ENCODE measurements around the gene CCBE1. TPM values are rescaled to one million over a fixed set of nuclear protein-coding genes. Genes with fewer than 3 reads are reported as not detected.

Gene CCBE1
- total and polyA plus RNA-seq, 9 donors: 2.4 to 5.5 (median 3.4) TPM

- no CpG with 5 or more reads among the region's 3 CpGs for WGBS (ENCODE audit: insufficient coverage)
- no peaks in the 10 kb centered on the region for H3K36me3 ChIP-seq (ENCODE audit: control insufficient read depth, insufficient read depth, low read length)
- no peak overlapping the region for H3K27ac ChIP-seq (ENCODE audit: low read length)
- H3K9me3 ChIP-seq (replicated peaks; ENCODE audit: control insufficient read depth, low read depth, low read length): no peaks in the 10 kb centered on the region
- peaks cover 17% of the 10 kb centered on the region for H3K4me1 ChIP-seq (ENCODE audit: control insufficient read depth, insufficient read depth, low read length)
- no peak for DNase-seq
- H3K27me3 ChIP-seq (ENCODE audit: control insufficient read depth, insufficient read depth, low read length): peaks cover 30% of the 10 kb centered on the region
- H3K4me3 ChIP-seq (ENCODE audit: low read length): no peak overlapping the region
Measured at GRCh38 chr18:59701272-59701671, 4.0 kb upstream of the CCBE1 start.

DNA sequence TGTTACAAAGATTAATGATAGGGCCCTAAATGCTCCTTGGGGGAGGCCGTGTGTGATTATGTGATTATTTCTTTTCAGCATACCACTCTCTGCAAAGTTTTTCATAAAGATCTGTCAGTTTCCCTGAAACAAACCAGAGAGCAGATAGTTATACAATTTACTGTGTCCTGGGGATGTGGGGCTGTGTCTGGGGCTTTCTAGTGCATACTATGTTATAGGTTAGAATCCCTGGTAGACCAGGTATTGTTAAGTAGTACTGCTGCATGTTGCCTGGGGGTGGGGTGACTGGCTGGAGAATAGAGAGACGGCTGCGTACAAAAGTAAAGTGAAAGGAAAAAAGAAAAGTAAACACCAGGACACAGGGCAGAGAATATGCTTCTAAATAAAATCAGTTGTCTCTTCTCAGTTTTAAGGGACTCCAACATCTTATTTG is 3.3 kb upstream of the CCBE1 start:
- Histone ChIP-seq H3K4me3 (ENCODE audit: low read length) (no peak overlapping the region), H3K27ac (ENCODE audit: low read length) (no peak overlapping the region), H3K4me1 (ENCODE audit: control insufficient read depth, insufficient read depth, low read length) (peaks cover 20% of the 10 kb centered on the region), H3K27me3 (ENCODE audit: control insufficient read depth, insufficient read depth, low read length) (peaks cover 36% of the 10 kb centered on the region), H3K36me3 (ENCODE audit: control insufficient read depth, insufficient read depth, low read length) (no peaks in the 10 kb centered on the region), H3K9me3 (replicated peaks; ENCODE audit: control insufficient read depth, low read depth, low read length) (no peaks in the 10 kb centered on the region)
- no CpG with 5 or more reads among the region's 3 CpGs for WGBS (ENCODE audit: insufficient coverage)
- DNase-seq: no peak

DNA sequence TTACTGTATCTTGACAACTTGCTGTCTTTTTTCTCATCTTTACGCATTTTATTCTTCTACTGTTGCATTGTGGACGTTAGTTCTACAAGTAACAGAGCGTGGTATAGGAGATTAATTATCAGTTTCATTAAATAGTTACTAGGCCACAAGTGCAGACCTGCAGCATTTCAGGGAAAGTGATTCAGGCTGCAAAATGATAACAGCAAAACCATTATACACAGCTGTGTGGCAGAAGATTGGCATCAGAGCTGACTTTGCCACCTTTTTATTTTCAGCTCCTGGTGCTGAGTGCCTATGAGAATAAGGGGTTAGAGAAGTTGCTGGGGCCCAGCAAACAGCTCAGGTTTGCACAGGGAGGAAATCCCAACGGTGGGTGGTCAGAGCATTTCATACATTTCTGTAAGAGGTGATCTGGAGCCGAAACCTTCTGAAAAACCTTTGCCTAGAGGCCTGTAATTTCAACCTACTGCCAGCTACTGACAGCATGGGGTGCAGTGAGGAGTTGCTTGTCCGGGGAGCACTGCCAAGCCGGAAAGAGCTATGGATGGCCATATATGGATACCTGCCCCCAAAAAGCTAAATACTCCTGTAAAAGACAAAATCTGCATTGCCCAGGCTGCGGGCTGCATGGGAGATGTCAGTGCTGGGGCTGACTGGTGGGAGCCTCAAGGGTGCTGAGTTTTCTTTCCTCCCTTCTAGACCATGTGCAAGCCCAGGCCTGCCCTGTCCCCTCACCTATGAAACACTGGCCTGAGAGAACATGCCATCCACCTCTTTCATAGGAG is 2.7 kb upstream of the CCBE1 start:
- Histone ChIP-seq H3K9me3 (replicated peaks; ENCODE audit: control insufficient read depth, low read depth, low read length) (no peaks in the 10 kb centered on the region), H3K27me3 (ENCODE audit: control insufficient read depth, insufficient read depth, low read length) (peaks cover 42% of the 10 kb centered on the region), H3K4me1 (ENCODE audit: control insufficient read depth, insufficient read depth, low read length) (peaks cover 20% of the 10 kb centered on the region), H3K4me3 (ENCODE audit: low read length) (no peak overlapping the region), H3K36me3 (ENCODE audit: control insufficient read depth, insufficient read depth, low read length) (no peaks in the 10 kb centered on the region), H3K27ac (ENCODE audit: low read length) (no peak overlapping the region)
- 67% methylated on average over 1 of the region's 8 CpGs for WGBS (ENCODE audit: insufficient coverage)
- DNase-seq: no peak

DNA sequence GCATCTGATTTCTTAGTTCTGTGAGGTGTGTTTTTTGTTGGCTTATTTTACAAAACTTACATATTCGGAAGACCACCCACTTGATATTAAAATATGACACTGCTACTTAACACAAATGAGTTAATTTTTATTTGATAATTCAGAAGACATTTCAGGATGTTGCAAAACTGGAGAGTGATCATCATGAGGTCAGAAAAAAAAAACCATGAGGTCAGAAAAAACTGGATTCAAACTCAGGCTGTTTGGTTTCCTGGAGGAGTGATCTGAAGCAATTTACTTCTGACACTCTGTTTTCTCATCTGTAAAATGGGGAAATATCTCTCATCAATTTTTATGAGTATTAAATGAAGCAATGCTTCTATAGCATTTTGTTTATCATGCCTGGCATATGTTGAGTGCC is 1.8 kb upstream of the CCBE1 start:
- Histone ChIP-seq H3K9me3 (replicated peaks; ENCODE audit: control insufficient read depth, low read depth, low read length) (no peaks in the 10 kb centered on the region), H3K4me3 (ENCODE audit: low read length) (no peak overlapping the region), H3K27ac (ENCODE audit: low read length) (no peak overlapping the region), H3K27me3 (ENCODE audit: control insufficient read depth, insufficient read depth, low read length) (peaks cover 42% of the 10 kb centered on the region), H3K36me3 (ENCODE audit: control insufficient read depth, insufficient read depth, low read length) (no peaks in the 10 kb centered on the region), H3K4me1 (ENCODE audit: control insufficient read depth, insufficient read depth, low read length) (peaks cover 20% of the 10 kb centered on the region)
- DNase-seq: no peak
- WGBS (ENCODE audit: insufficient coverage): no CpG with 5 or more reads among the region's 1 CpG

DNA sequence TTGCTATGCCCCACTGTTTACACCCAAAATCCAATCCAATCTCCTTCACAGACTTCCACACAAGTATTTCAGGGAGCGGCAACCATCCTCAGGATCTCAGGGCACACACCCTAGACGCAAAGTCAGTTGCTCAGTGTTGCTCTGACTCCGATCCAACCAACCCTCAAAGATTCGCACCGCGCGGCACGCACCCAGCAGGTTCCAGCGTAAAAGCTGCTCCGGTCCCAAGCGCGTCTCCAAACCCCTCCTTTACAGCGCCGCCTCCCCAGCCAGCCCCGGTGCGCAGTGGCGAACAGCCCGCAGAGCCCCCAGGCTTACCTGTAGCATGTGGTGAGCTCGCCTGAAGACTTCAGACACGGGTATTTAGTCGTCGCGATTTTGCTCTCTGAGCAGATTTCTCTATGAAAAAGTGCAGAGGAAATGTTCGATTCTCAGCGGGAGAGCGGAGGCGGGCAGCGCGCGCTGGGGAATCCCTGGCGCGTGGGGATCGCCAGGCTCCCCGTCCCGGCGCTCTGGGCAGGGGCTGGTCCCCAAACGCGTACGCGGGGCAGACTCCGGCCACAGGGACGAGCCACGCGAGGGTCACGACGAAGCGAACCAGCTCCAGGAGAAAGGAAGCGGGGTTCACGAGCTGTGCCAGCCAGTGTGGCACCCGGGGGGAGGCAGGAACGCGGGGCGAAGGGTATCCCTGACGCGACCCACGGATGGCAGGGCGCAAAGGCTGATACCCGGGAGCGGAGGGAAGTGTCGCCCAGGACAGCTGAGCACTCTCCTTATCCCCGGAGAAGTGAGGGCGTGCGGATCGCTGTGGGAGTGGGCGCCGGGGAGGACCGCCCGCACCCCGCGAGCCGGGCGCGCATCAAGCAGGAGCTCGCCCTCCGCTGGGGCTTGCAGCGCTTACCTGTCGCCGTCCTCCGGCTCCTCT is 650 bp downstream of the CCBE1 start:
- under 1% methylated on average over 79 of the region's 79 CpGs for WGBS (ENCODE audit: insufficient coverage)
- Histone ChIP-seq H3K27ac (ENCODE audit: low read length) (no peak overlapping the region), H3K36me3 (ENCODE audit: control insufficient read depth, insufficient read depth, low read length) (no peaks in the 10 kb centered on the region), H3K27me3 (ENCODE audit: control insufficient read depth, insufficient read depth, low read length) (peaks cover 49% of the 10 kb centered on the region), H3K4me3 (ENCODE audit: low read length) (peak overlapping the region; percentile 51), H3K4me1 (ENCODE audit: control insufficient read depth, insufficient read depth, low read length) (peaks cover 20% of the 10 kb centered on the region), H3K9me3 (replicated peaks; ENCODE audit: control insufficient read depth, low read depth, low read length) (no peaks in the 10 kb centered on the region)
- DNase-seq: peak; percentile 30

DNA sequence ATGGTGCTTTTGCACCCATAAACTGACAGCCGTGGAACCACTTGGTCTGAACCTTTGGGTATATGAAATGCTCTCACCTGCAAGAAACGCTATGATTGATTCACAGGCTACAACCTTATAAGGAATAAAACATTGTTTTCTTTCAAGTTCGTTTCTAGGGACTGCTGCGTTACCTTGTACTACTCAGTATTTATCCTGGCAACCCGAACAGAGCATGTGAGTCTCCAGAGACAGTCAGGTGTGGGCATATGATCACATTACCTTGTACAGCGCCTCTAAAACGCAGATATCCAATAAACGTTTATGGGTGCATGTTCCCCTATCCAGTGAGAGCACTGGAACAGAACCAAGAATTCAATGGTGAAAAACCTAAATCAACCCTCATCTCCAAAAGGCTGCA is 1.7 kb downstream of the CCBE1 start:
- Histone ChIP-seq H3K27ac (ENCODE audit: low read length) (no peak overlapping the region), H3K4me1 (ENCODE audit: control insufficient read depth, insufficient read depth, low read length) (peaks cover 20% of the 10 kb centered on the region), H3K9me3 (replicated peaks; ENCODE audit: control insufficient read depth, low read depth, low read length) (no peaks in the 10 kb centered on the region), H3K27me3 (ENCODE audit: control insufficient read depth, insufficient read depth, low read length) (peaks cover 51% of the 10 kb centered on the region), H3K4me3 (ENCODE audit: low read length) (no peak overlapping the region), H3K36me3 (ENCODE audit: control insufficient read depth, insufficient read depth, low read length) (no peaks in the 10 kb centered on the region)
- DNase-seq: no peak
- whole genome bisulfite sequencing (ENCODE audit: insufficient coverage): 68% methylated on average over 7 of the region's 8 CpGs

DNA sequence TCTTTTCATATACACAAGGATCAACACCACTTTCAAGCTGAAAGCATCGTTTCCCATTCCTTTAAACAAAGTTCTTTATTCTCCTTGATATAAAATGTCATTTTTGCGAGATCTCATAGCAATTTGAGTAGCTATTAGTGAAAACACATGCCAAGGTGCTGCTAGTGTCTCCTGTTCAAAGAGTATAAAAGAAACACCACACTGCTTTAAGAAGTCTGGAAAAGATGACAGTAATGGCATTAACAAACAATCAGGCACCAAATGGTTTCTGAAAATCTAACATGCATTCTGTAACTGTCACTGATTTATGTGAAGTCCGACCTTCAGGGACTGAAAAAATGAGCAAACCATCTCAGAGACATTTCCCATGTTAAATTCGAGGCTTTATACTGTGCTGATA is 2.4 kb downstream of the CCBE1 start:
- Histone ChIP-seq H3K4me1 (ENCODE audit: control insufficient read depth, insufficient read depth, low read length) (peaks cover 23% of the 10 kb centered on the region), H3K36me3 (ENCODE audit: control insufficient read depth, insufficient read depth, low read length) (no peaks in the 10 kb centered on the region), H3K9me3 (replicated peaks; ENCODE audit: control insufficient read depth, low read depth, low read length) (no peaks in the 10 kb centered on the region), H3K27ac (ENCODE audit: low read length) (no peak overlapping the region), H3K4me3 (ENCODE audit: low read length) (no peak overlapping the region), H3K27me3 (ENCODE audit: control insufficient read depth, insufficient read depth, low read length) (peaks cover 48% of the 10 kb centered on the region)
- no peak for DNase-seq
- no CpG with 5 or more reads among the region's 4 CpGs for WGBS (ENCODE audit: insufficient coverage)

- H3K36me3 ChIP-seq (ENCODE audit: control insufficient read depth, insufficient read depth, low read length): no peaks in the 10 kb centered on the region
- H3K27me3 ChIP-seq (ENCODE audit: control insufficient read depth, insufficient read depth, low read length): peaks cover 36% of the 10 kb centered on the region
- H3K4me1 ChIP-seq (ENCODE audit: control insufficient read depth, insufficient read depth, low read length): peaks cover 14% of the 10 kb centered on the region
- no peaks in the 10 kb centered on the region for H3K9me3 ChIP-seq (replicated peaks; ENCODE audit: control insufficient read depth, low read depth, low read length)
- WGBS (ENCODE audit: insufficient coverage): no CpG with 5 or more reads among the region's 4 CpGs
- peak; percentile 47 for DNase-seq
- no peak overlapping the region for H3K4me3 ChIP-seq (ENCODE audit: low read length)
- no peak overlapping the region for H3K27ac ChIP-seq (ENCODE audit: low read length)
Measured at GRCh38 chr18:59691996-59692395, 5.2 kb downstream of the CCBE1 start.

- peaks cover 4% of the 10 kb centered on the region for H3K4me1 ChIP-seq (ENCODE audit: control insufficient read depth, insufficient read depth, low read length)
- no peak overlapping the region for H3K4me3 ChIP-seq (ENCODE audit: low read length)
- peak; percentile 88 for DNase-seq
- peaks cover 26% of the 10 kb centered on the region for H3K27me3 ChIP-seq (ENCODE audit: control insufficient read depth, insufficient read depth, low read length)
- H3K27ac ChIP-seq (ENCODE audit: low read length): no peak overlapping the region
- H3K9me3 ChIP-seq (replicated peaks; ENCODE audit: control insufficient read depth, low read depth, low read length): no peaks in the 10 kb centered on the region
- no peaks in the 10 kb centered on the region for H3K36me3 ChIP-seq (ENCODE audit: control insufficient read depth, insufficient read depth, low read length)
Measured at GRCh38 chr18:59690996-59691395, 6.2 kb downstream of the CCBE1 start.
